Measurements from ENCODE around the gene NEK11. TPM values are rescaled to one million over a fixed set of nuclear protein-coding genes. Genes with fewer than 3 reads are reported as not detected.

NEK11 gene
- total RNA-seq, 4 donors from 2014 or later = 2.3 to 25.2 (median 8.4) TPM

DNA sequence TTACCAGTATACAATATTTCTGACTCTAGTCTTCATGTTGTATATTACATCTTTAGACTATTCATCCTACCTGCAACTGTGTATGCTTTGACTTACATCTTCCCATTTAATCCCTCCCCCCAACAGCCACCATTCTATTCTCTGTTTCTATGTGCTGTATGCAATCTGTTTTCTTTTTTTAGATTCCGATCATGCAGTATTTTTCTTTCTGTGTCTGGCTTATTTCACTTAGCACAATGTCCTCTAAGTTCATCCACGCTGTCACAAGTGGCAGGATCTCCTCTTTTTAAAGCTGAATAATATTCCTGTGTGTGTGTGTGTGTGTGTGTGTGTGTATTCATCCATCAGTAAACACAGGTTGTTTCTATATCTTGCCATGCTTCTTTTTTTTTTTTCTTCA lies 288.5 kb downstream of the NEK11 start:
- intact Hi-C loops (cut with DNase I; ENCODE audit: low total_unique reads) = no loop called here

DNA sequence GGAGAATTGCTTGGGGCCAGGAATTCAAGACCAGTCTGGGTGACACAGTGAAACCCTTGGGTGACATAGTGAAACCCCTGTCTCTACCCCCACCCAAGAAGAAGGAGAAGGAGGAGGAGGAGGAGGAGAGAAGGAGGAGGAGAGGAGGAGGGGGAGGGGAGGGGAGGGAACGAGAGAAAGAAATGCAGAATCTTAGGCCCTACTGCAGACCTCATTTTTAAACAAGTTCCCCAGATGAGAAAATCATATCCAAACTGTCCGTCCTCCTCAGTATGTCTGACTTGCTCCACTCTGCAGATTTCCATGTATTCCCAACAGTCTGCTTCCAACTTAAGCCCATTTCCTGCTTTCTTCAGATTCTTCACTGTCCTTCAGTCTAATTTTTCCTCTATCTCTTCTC lies 291.0 kb downstream of the NEK11 start:
- Histone ChIP-seq H3K36me3 (no peaks in the 10 kb centered on the region), H3K27ac (no peak overlapping the region), H3K4me3 (no peak overlapping the region), H3K9me3 (no peaks in the 10 kb centered on the region), H3K4me1 (no peaks in the 10 kb centered on the region), H3K27me3 (no peaks in the 10 kb centered on the region)
- DNase-seq = no peak
- TF ChIP-seq, protein P1, sequence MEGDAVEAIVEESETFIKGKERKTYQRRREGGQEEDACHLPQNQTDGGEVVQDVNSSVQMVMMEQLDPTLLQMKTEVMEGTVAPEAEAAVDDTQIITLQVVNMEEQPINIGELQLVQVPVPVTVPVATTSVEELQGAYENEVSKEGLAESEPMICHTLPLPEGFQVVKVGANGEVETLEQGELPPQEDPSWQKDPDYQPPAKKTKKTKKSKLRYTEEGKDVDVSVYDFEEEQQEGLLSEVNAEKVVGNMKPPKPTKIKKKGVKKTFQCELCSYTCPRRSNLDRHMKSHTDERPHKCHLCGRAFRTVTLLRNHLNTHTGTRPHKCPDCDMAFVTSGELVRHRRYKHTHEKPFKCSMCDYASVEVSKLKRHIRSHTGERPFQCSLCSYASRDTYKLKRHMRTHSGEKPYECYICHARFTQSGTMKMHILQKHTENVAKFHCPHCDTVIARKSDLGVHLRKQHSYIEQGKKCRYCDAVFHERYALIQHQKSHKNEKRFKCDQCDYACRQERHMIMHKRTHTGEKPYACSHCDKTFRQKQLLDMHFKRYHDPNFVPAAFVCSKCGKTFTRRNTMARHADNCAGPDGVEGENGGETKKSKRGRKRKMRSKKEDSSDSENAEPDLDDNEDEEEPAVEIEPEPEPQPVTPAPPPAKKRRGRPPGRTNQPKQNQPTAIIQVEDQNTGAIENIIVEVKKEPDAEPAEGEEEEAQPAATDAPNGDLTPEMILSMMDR (IDR thresholded peaks at IDR 0.05) = no peak
- no peak for TF ChIP-seq POLR2A (IDR thresholded peaks at IDR 0.05)
- intact Hi-C loops (cut with DNase I; ENCODE audit: low total_unique reads) = no loop called here

More for the DNA sequence above, 288.5 kb downstream of the NEK11 start:
- no peak for DNase-seq
- Histone ChIP-seq H3K27me3 (no peaks in the 10 kb centered on the region), H3K4me1 (no peaks in the 10 kb centered on the region), H3K9me3 (no peaks in the 10 kb centered on the region), H3K36me3 (no peaks in the 10 kb centered on the region), H3K4me3 (no peak overlapping the region), H3K27ac (no peak overlapping the region)
- TF ChIP-seq, protein P1 (IDR thresholded peaks at IDR 0.05) = no peak
- TF ChIP-seq POLR2A (IDR thresholded peaks at IDR 0.05) = no peak

DNA sequence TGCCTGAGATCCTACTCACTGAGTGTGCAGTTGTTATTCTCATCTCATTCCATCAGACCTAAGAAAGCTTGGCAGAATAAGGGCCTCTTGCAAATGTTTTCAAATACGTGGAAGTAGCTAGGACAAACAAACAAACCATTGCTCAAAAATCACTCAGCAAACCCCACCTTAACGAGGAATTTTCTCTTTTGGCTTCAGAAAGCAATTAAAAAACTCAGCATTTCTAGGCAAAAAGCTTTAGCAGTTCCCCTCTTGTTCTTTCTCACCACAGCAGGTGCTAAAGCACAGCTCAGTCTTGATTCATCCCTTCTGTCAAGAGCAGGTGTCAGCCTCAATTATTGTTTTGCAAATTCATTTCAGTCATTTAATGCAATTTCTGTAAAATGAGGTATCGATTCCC lies 296.3 kb downstream of the NEK11 start:
- no peaks in the 10 kb centered on the region for H3K27me3 ChIP-seq
- no peaks in the 10 kb centered on the region for H3K36me3 ChIP-seq
- no peaks in the 10 kb centered on the region for H3K4me1 ChIP-seq
- no peak overlapping the region for H3K4me3 ChIP-seq
- DNase-seq = no peak
- H3K9me3 ChIP-seq = no peaks in the 10 kb centered on the region
- TF ChIP-seq POLR2A (IDR thresholded peaks at IDR 0.05) = no peak
- TF ChIP-seq, protein P1 (IDR thresholded peaks at IDR 0.05) = no peak
- intact Hi-C loops (cut with DNase I; ENCODE audit: low total_unique reads) = no loop called here
- H3K27ac ChIP-seq = no peak overlapping the region

DNA sequence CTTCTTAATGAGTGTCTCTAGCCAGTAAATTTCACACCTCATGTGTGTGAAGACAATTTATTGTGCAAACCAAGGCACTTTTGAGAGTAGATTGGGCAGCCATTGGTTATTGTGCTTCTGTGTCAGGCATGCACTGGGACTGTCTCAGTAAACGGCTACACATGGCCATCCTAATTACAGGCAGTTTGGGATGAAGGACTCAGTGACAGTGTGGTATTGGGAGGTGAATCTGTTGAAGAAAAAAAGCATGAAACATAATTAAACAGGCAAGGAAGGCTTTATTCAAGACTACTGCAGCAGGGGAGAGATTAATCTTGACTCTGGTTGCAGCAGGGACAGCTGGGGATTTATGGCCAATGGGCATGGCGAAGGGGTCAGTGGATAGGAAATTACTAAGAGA lies 297.1 kb downstream of the NEK11 start:
- H3K27me3 ChIP-seq = no peaks in the 10 kb centered on the region
- H3K4me1 ChIP-seq = no peaks in the 10 kb centered on the region
- H3K36me3 ChIP-seq = no peaks in the 10 kb centered on the region
- H3K4me3 ChIP-seq = no peak overlapping the region
- no peak for DNase-seq
- H3K27ac ChIP-seq = no peak overlapping the region
- TF ChIP-seq POLR2A (IDR thresholded peaks at IDR 0.05) = no peak
- TF ChIP-seq, protein P1 (IDR thresholded peaks at IDR 0.05) = no peak
- intact Hi-C loops (cut with DNase I; ENCODE audit: low total_unique reads) = no loop called here
- no peaks in the 10 kb centered on the region for H3K9me3 ChIP-seq

DNA sequence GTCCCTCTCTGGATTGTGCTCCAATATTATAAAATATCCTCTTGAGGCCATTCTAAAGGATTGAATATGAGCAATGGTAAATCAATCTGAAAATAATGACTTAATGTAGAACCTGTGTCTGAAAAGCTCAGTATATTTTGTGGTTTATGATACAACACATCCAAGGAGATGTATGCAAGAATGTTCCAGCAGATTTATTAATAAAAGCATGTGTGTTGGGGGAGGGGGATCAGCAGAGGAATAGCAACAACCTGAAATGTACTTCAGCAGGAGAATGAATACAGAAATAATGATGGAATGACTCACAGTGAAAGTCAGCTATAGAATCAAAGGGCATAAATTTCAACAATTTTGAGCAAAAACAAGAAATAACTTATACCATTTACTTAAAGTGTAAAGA lies 298.2 kb downstream of the NEK11 start:
- H3K4me3 ChIP-seq = no peak overlapping the region
- no peaks in the 10 kb centered on the region for H3K27me3 ChIP-seq
- H3K4me1 ChIP-seq = no peaks in the 10 kb centered on the region
- TF ChIP-seq POLR2A (IDR thresholded peaks at IDR 0.05) = no peak
- TF ChIP-seq, protein P1 (IDR thresholded peaks at IDR 0.05) = no peak
- intact Hi-C loops (cut with DNase I; ENCODE audit: low total_unique reads) = no loop called here
- H3K27ac ChIP-seq = no peak overlapping the region
- no peaks in the 10 kb centered on the region for H3K9me3 ChIP-seq
- H3K36me3 ChIP-seq = no peaks in the 10 kb centered on the region
- DNase-seq = no peak

Measured in uterus (tissue), 4 donors.